H9 (cell line): Measurements from ENCODE around the gene MAP2. TPM values are rescaled to one million over a fixed set of nuclear protein-coding genes. Genes with fewer than 3 reads are reported as not detected.

Source experiments
- DNase-seq: peaks from one replicate; pipeline ENCODE4 v3.0.0-alpha.2; 2017
- H2AFZ ChIP-seq: one replicate; pipeline ENCODE4 v1.6.1; 2013; ENCODE audit warnings: mild to moderate bottlenecking, low read length, control low read depth, moderate library complexity
- H2AK5ac ChIP-seq: 2 replicates; pipeline ENCODE4 v1.6.1; 2013; ENCODE audit warnings: low read length, control low read depth, mixed read lengths; ENCODE audit not compliant: insufficient read length
- H2BK120ac ChIP-seq: one replicate; pipeline ENCODE4 v1.6.1; 2013; ENCODE audit warnings: low read depth, mild to moderate bottlenecking, low read length, control low read depth, inconsistent platforms; ENCODE audit not compliant: poor library complexity, severe bottlenecking
- H2BK12ac ChIP-seq: 2 replicates; pipeline ENCODE4 v1.6.1; 2013; ENCODE audit warnings: low read length, control low read depth, mixed read lengths, low read depth; ENCODE audit not compliant: insufficient read length
- H2BK15ac ChIP-seq: 2 replicates; pipeline ENCODE4 v1.6.1; 2013; ENCODE audit warnings: low read depth, low read length, control low read depth
- H2BK20ac ChIP-seq: one replicate; pipeline ENCODE4 v1.6.1; 2013; ENCODE audit warnings: low read depth, mild to moderate bottlenecking, low read length, control low read depth, inconsistent platforms; ENCODE audit not compliant: poor library complexity, severe bottlenecking
- H2BK5ac ChIP-seq: 2 replicates; pipeline ENCODE4 v1.6.1; 2013; ENCODE audit warnings: low read length, control low read depth, mixed read lengths; ENCODE audit not compliant: insufficient read length
- H3K14ac ChIP-seq: 2 replicates; pipeline ENCODE4 v1.6.1; 2013; ENCODE audit warnings: low read length, control low read depth; ENCODE audit not compliant: insufficient read depth
- H3K18ac ChIP-seq: 2 replicates; pipeline ENCODE4 v1.6.1; 2013; ENCODE audit warnings: low read depth, mild to moderate bottlenecking, mixed read lengths, low read length, control low read depth; ENCODE audit not compliant: insufficient read length
- H3K23ac ChIP-seq: 2 replicates; pipeline ENCODE4 v1.6.1; 2013; ENCODE audit warnings: low read length, control low read depth, mixed read lengths, low read depth; ENCODE audit not compliant: insufficient read length
- H3K23me2 ChIP-seq: 2 replicates; pipeline ENCODE4 v1.6.1; 2013; ENCODE audit warnings: low read depth, mild to moderate bottlenecking, mixed read lengths, low read length, control low read depth; ENCODE audit not compliant: insufficient read length, poor library complexity, severe bottlenecking
- H3K27ac ChIP-seq: 2 replicates; pipeline ENCODE4 v1.5.1; 2013; ENCODE audit warnings: low read length, control low read depth, mixed read lengths, low read depth; ENCODE audit not compliant: insufficient read length
- H3K27me3 ChIP-seq: 2 replicates; pipeline ENCODE4 v1.6.1; 2013; ENCODE audit warnings: low read length, control low read depth, inconsistent platforms; ENCODE audit not compliant: insufficient read depth
- H3K4ac ChIP-seq: 2 replicates; pipeline ENCODE4 v1.6.1; 2013; ENCODE audit warnings: low read depth, mild to moderate bottlenecking, control low read depth, inconsistent platforms, low read length, moderate library complexity
- H3K4me1 ChIP-seq: 2 replicates; pipeline ENCODE4 v1.6.1; 2013; ENCODE audit warnings: low read length, control low read depth, inconsistent platforms; ENCODE audit not compliant: insufficient read depth
- H3K4me2 ChIP-seq: 2 replicates; pipeline ENCODE4 v1.6.1; 2013; ENCODE audit warnings: low read length, control low read depth, mixed read lengths; ENCODE audit not compliant: insufficient read length, insufficient read depth
- H3K56ac ChIP-seq: 2 replicates; pipeline ENCODE4 v1.6.1; 2013; ENCODE audit warnings: low read depth, mild to moderate bottlenecking, mixed read lengths, low read length, control low read depth; ENCODE audit not compliant: insufficient read length
- H3K79me1 ChIP-seq: 2 replicates; pipeline ENCODE4 v1.6.1; 2013; ENCODE audit warnings: low read depth, mild to moderate bottlenecking, moderate library complexity, low read length, control low read depth, inconsistent platforms; ENCODE audit not compliant: insufficient read depth, poor library complexity, severe bottlenecking
- H3K79me2 ChIP-seq: 2 replicates; pipeline ENCODE4 v1.6.1; 2013; ENCODE audit warnings: low read length, control low read depth, inconsistent platforms; ENCODE audit not compliant: insufficient read depth
- H3K9ac ChIP-seq: 2 replicates; pipeline ENCODE4 v1.6.1; 2013; ENCODE audit warnings: low read length, control low read depth, mixed read lengths; ENCODE audit not compliant: insufficient read length; ENCODE audit errors: extremely low read depth
- H3K9me3 ChIP-seq: one replicate; pipeline ENCODE4 v1.6.1; 2013; ENCODE audit warnings: low read depth, low read length, inconsistent platforms; ENCODE audit not compliant: control insufficient read depth
- H3T11ph ChIP-seq: one replicate; pipeline ENCODE4 v1.6.1; 2013; ENCODE audit warnings: mild to moderate bottlenecking, low read length, control low read depth, inconsistent platforms
- H4K20me1 ChIP-seq: one replicate; pipeline ENCODE4 v1.6.1; 2013; ENCODE audit not compliant: control insufficient read depth, insufficient read length, insufficient read depth
- H4K5ac ChIP-seq: 2 replicates; pipeline ENCODE4 v1.6.1; 2013; ENCODE audit warnings: low read depth, mild to moderate bottlenecking, mixed read lengths, low read length, control low read depth; ENCODE audit not compliant: insufficient read length
- H4K8ac ChIP-seq: replicated peaks from 2 replicates; pipeline ENCODE4 v1.6.1; 2013; ENCODE audit warnings: low read length, control low read depth, mixed read lengths, low read depth; ENCODE audit not compliant: insufficient read length
- H4K91ac ChIP-seq: 2 replicates; pipeline ENCODE4 v1.6.1; 2013; ENCODE audit warnings: low read depth, mild to moderate bottlenecking, moderate library complexity, mixed read lengths, low read length, control low read depth; ENCODE audit not compliant: insufficient read length
- H3K27ac Mint-ChIP-seq, 3 experiments: 2 replicates in 2 of 3; 3 replicates in 1 of 3; pipeline ENCODE4 v1.8.0; 2020 to 2021; ENCODE audit warnings: mixed read lengths in 3 of 3, mild to moderate bottlenecking in 1 of 3, moderate library complexity in 1 of 3
- H3K27me3 Mint-ChIP-seq: 2 replicates; pipeline ENCODE4 v1.8.0; 2021; ENCODE audit warnings: low read depth, mild to moderate bottlenecking, moderate library complexity, mixed read lengths
- H3K36me3 Mint-ChIP-seq, 3 experiments: 2 replicates in 2 of 3; 3 replicates in 1 of 3; pipeline ENCODE4 v1.8.0; 2020 to 2021; ENCODE audit warnings: low read depth in 3 of 3, mixed read lengths in 3 of 3; ENCODE audit not compliant: insufficient read depth in 1 of 3
- H3K4me1 Mint-ChIP-seq, 2 experiments: 2 replicates each; pipeline ENCODE4 v1.8.0; 2020; ENCODE audit warnings: mixed read lengths in 2 of 2
- H3K4me3 Mint-ChIP-seq, 2 experiments: 2 replicates in 1 of 2; 3 replicates in 1 of 2; pipeline ENCODE4 v1.8.0; 2020 to 2021; ENCODE audit warnings: mild to moderate bottlenecking in 2 of 2, mixed read lengths in 2 of 2, moderate library complexity in 1 of 2
- H3K9me3 Mint-ChIP-seq, 2 experiments: 2 replicates in 1 of 2; 3 replicates in 1 of 2; pipeline ENCODE4 v1.8.0; 2020; ENCODE audit warnings: mild to moderate bottlenecking in 2 of 2, mixed read lengths in 2 of 2, moderate library complexity in 1 of 2
- CTCF ChIP-seq: fragments of 200-600 bp; sonication (generic); conservative IDR thresholded peaks from 3 replicates; pipeline ENCODE4 v1.8.0; 2021; ENCODE audit warnings: antibody characterized with exemption, mild to moderate bottlenecking
- WGBS: extraction: QIAGEN DNeasy Blood & Tissue Kit; methylation state at CpG from one replicate; pipeline ENCODE4 v1.1.7; 2013; ENCODE audit warnings: missing lambda C conversion rate, low lambda C conversion rate, mixed read lengths; ENCODE audit not compliant: insufficient read length; ENCODE audit errors: extremely low coverage; 5-methylcytosine and 5-hydroxymethylcytosine counted together
- total RNA-seq: library from RNA; stranded (reverse); gene quantifications from 2 replicates; pipeline ENCODE4 v1.2.1, GENCODE V29; 2021

The MAP2 gene
- total RNA-seq, 1 experiment from 2014 or later: 0.87 TPM

DNA sequence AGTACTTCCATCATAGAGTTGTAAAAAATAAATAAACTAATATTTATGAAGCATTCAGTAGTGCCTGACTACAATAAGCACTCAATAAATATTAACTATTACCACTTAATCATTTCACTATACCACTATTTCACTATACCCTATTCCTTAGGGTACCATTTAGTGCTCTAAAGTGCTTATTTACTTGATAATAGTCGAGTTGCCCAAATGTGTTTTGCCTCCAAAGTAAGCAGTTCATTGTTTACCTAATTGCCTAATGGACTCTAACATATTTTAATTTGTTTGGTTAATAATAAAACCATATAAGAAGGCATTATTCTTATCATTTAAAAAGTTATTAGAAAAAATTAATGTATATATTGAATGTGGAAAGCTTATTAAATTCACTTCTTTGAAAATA is 33.0 kb upstream of the MAP2 start:
- Histone ChIP-seq H2AK5ac (no peak overlapping the region), H3K23ac (no peak overlapping the region), H2AFZ (no peak overlapping the region), H3K56ac (no peak overlapping the region), H3K27ac (no peak overlapping the region), H3K9me3 (no peaks in the 10 kb centered on the region), H3K27me3 (no peaks in the 10 kb centered on the region), H3K23me2 (no peaks in the 10 kb centered on the region), H2BK20ac (no peak overlapping the region), H3K4me1 (no peaks in the 10 kb centered on the region; the same call in 1 of the 2 replicates), H2BK12ac (no peak overlapping the region), H3K79me2 (no peaks in the 10 kb centered on the region), H3K9ac (no peak overlapping the region), H3T11ph (no peak overlapping the region), H3K18ac (no peak overlapping the region), H3K14ac (no peak overlapping the region), H2BK5ac (no peak overlapping the region), H2BK15ac (no peak overlapping the region), H3K4ac (no peak overlapping the region), H3K79me1 (no peaks in the 10 kb centered on the region), H4K91ac (no peak overlapping the region), H4K8ac (no peak overlapping the region), H4K20me1 (no peaks in the 10 kb centered on the region), H2BK120ac (no peak overlapping the region), H3K4me2 (no peak overlapping the region), H4K5ac (no peak overlapping the region)
- H3K36me3 Mint-ChIP-seq: peaks cover 0 to 3% (median 0%) of the 10 kb centered on the region in 3 experiments; a peak in 1 of 7 replicates
- peaks cover 6 to 7% of the 10 kb centered on the region in 2 experiments for H3K4me1 Mint-ChIP-seq
- no peak overlapping the region for H3K27ac Mint-ChIP-seq
- no peak for DNase-seq
- peaks cover 6% of the 10 kb centered on the region for H3K27me3 Mint-ChIP-seq
- no peak overlapping the region for H3K4me3 Mint-ChIP-seq
- no peak for TF ChIP-seq CTCF
- peaks cover 0 to 3% of the 10 kb centered on the region in 2 experiments; a peak in 1 of 5 replicates for H3K9me3 Mint-ChIP-seq
- WGBS: no CpG with 5 or more reads among the region's 1 CpG
